ENCODE results near the gene SLC7A6.

Gene SLC7A6

DNA sequence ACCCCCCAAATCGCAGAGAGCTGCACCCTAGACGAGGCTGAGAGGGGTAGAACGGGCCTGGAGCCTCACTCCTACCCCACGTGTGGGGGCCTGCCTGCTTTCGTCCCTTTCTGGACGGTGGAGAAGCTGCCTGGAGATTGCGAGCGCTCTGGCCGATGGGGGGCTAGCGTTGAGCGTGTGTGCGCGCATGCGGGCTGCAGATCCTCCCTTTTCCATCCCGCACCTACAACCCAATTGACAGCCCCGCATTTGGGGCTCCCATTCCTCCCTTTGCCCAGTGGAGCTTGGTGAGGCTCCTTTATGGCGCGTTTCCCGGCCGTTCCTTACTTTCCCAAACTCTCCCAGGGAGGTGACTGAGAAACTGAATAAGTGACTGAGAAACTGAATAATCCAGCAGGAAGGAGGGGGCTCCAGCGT lies 27.5 kb upstream of the SLC7A6 start:
- ATAC-seq = no peak
- TF ChIP-seq, protein P1, sequence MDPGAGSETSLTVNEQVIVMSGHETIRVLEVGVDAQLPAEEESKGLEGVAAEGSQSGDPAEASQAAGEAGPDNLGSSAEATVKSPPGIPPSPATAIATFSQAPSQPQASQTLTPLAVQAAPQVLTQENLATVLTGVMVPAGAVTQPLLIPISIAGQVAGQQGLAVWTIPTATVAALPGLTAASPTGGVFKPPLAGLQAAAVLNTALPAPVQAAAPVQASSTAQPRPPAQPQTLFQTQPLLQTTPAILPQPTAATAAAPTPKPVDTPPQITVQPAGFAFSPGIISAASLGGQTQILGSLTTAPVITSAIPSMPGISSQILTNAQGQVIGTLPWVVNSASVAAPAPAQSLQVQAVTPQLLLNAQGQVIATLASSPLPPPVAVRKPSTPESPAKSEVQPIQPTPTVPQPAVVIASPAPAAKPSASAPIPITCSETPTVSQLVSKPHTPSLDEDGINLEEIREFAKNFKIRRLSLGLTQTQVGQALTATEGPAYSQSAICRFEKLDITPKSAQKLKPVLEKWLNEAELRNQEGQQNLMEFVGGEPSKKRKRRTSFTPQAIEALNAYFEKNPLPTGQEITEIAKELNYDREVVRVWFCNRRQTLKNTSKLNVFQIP (CRISPR knock-in tag; IDR thresholded peaks at IDR 0.05; ENCODE audit: borderline replicate concordance, low read depth) = no peak

DNA sequence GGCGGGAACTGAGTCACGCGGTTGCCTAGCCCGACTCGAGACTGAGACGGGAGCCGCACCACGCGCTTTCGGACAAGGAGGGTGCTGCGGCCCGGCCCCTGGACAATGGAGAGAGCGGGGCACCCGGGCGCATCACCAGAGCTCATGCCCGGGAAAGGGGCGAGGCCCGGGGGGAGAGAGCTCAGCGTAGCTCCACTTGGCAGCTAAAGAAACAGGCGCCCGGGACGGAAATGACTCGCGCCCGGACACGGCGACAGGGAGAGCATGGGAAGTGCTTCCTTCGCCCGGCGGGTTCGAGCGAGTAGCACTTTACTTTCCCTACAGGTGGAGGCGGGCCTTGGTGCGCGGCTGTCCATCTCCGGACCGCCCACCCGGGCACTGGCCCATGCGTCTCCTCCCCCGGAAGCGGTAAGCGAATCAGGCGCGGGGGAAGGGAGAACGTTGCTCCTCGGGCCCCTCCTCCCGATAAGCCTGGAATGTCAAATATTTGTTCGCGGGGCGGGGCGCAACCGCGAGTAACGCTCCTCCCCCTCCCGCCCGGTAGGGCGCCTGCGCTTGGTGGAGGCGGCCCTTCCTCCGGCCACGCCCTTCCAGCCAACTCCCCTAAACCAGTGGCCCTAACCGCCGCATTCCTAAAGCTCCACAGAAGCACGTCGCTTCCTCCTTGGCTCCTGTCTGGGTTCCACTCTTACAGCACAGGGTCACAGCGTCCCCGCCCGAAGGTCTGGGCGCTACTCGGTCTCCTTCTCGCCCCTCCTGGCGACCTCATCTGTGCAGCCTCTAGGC lies 26.9 kb upstream of the SLC7A6 start:
- ATAC-seq = peak; percentile 95
- TF ChIP-seq, protein P2, sequence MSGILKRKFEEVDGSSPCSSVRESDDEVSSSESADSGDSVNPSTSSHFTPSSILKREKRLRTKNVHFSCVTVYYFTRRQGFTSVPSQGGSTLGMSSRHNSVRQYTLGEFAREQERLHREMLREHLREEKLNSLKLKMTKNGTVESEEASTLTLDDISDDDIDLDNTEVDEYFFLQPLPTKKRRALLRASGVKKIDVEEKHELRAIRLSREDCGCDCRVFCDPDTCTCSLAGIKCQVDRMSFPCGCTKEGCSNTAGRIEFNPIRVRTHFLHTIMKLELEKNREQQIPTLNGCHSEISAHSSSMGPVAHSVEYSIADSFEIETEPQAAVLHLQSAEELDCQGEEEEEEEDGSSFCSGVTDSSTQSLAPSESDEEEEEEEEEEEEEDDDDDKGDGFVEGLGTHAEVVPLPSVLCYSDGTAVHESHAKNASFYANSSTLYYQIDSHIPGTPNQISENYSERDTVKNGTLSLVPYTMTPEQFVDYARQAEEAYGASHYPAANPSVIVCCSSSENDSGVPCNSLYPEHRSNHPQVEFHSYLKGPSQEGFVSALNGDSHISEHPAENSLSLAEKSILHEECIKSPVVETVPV (CRISPR knock-in tag; IDR thresholded peaks at IDR 0.05) = 0 out of 2 replicates have a peak, but pooled peaks have one; percentile 20
- 0 out of 2 replicates have a peak, but pooled peaks have one; percentile 16 for TF ChIP-seq ZFP3 (CRISPR knock-in tag; IDR thresholded peaks at IDR 0.05)
- no peak for TF ChIP-seq TOX (CRISPR knock-in tag; IDR thresholded peaks at IDR 0.05; ENCODE audit: borderline replicate concordance)
- TF ChIP-seq, protein P3, sequence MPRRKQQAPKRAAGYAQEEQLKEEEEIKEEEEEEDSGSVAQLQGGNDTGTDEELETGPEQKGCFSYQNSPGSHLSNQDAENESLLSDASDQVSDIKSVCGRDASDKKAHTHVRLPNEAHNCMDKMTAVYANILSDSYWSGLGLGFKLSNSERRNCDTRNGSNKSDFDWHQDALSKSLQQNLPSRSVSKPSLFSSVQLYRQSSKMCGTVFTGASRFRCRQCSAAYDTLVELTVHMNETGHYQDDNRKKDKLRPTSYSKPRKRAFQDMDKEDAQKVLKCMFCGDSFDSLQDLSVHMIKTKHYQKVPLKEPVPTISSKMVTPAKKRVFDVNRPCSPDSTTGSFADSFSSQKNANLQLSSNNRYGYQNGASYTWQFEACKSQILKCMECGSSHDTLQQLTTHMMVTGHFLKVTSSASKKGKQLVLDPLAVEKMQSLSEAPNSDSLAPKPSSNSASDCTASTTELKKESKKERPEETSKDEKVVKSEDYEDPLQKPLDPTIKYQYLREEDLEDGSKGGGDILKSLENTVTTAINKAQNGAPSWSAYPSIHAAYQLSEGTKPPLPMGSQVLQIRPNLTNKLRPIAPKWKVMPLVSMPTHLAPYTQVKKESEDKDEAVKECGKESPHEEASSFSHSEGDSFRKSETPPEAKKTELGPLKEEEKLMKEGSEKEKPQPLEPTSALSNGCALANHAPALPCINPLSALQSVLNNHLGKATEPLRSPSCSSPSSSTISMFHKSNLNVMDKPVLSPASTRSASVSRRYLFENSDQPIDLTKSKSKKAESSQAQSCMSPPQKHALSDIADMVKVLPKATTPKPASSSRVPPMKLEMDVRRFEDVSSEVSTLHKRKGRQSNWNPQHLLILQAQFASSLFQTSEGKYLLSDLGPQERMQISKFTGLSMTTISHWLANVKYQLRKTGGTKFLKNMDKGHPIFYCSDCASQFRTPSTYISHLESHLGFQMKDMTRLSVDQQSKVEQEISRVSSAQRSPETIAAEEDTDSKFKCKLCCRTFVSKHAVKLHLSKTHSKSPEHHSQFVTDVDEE (CRISPR knock-in tag; IDR thresholded peaks at IDR 0.05) = no peak
- TF ChIP-seq SNAI2 (CRISPR knock-in tag; IDR thresholded peaks at IDR 0.05) = 0 out of 2 replicates have a peak, but pooled peaks have one; percentile 11
- no peak for TF ChIP-seq GLIS3 (CRISPR knock-in tag; IDR thresholded peaks at IDR 0.05)
- no peak for TF ChIP-seq OSR1 (CRISPR knock-in tag; IDR thresholded peaks at IDR 0.05)

GRCh38 chr16:68238029-68238345 lies 26.3 kb upstream of the SLC7A6 start:
- no peak for TF ChIP-seq ZNF565 (CRISPR knock-in tag; conservative IDR thresholded peaks at IDR 0.05; ENCODE audit: low read depth)
- no peak for TF ChIP-seq ARNTL (CRISPR knock-in tag; IDR thresholded peaks at IDR 0.05; ENCODE audit: borderline replicate concordance, low read depth)
- TF ChIP-seq ZFP30 (CRISPR knock-in tag; IDR thresholded peaks at IDR 0.05) = no peak
- no peak for TF ChIP-seq BACH2 (CRISPR knock-in tag; IDR thresholded peaks at IDR 0.05; ENCODE audit: borderline replicate concordance)
- TF ChIP-seq OSR1 (CRISPR knock-in tag; IDR thresholded peaks at IDR 0.05) = no peak
- TF ChIP-seq TOX (CRISPR knock-in tag; IDR thresholded peaks at IDR 0.05; ENCODE audit: borderline replicate concordance) = no peak
- ATAC-seq = no peak

GRCh38 chr16:68242085-68242484 lies 22.2 kb upstream of the SLC7A6 start:
- TF ChIP-seq, protein P1 (CRISPR knock-in tag; IDR thresholded peaks at IDR 0.05; ENCODE audit: borderline replicate concordance, low read depth) = no peak
- no peak for TF ChIP-seq ZNF8 (CRISPR knock-in tag; IDR thresholded peaks at IDR 0.05)
- no peak for ATAC-seq

DNA sequence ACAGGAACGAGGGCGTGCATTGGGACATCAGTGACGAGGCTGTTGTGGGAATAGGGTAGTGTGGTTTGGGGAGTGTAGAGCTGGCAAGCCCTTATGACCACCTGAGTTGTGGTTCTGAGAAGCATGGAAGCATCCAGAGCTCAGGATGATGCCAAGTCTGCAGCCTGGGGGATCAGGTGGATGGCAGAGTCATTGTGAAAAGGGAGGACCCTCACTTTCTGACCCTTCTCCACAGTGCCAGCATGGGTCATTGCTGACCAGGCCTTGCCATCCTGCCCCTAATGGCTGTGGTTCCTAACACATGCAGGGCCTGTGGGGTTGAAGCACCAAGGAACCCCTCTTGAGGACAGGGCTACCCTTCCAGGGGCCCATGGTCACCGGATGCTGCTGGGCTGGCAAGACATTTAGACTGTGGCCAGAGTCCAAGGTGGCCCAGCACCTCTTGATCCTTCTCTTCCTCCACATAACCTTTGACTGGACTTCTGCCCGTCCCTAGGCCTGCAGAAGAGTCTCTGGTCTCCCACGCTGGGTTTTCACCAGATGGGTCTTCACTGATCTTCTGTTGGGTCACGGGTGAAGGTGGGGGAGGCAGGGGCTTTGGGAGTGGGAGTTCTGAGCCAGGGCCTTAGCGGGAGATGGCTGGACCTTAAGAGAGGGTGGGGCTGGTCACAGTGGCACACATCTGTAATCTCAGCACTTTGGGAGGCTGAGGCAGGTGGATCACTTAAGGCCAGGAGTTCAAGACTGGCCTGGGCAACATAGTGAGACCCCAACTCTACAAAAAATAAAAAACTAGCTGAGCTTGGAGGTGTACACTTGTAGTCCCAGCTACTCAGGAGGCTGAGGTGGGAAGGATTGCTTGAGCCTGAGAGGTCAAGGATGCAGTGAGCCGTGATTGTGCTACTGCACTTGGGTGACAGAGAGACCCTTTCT lies 21.1 kb upstream of the SLC7A6 start:
- TF ChIP-seq, protein P2 (CRISPR knock-in tag; IDR thresholded peaks at IDR 0.05) = no peak
- no peak for TF ChIP-seq ZNF565 (CRISPR knock-in tag; conservative IDR thresholded peaks at IDR 0.05; ENCODE audit: low read depth)
- TF ChIP-seq RARB (CRISPR knock-in tag; IDR thresholded peaks at IDR 0.05) = no peak
- no peak for TF ChIP-seq ZNF8 (CRISPR knock-in tag; IDR thresholded peaks at IDR 0.05)
- TF ChIP-seq ESRRG (CRISPR knock-in tag; IDR thresholded peaks at IDR 0.05) = no peak
- TF ChIP-seq BACH2 (CRISPR knock-in tag; IDR thresholded peaks at IDR 0.05; ENCODE audit: borderline replicate concordance) = no peak
- no peak for ATAC-seq

Data from SK-N-SH treated with all-trans-retinoic acid at 6 μM for 48 hours (cell line).